H9 (cell line): Measurements from ENCODE around the gene SEC23A. TPM values are rescaled to one million over a fixed set of nuclear protein-coding genes. Genes with fewer than 3 reads are reported as not detected.

Experiments used
- DNase-seq: peaks from one replicate; pipeline ENCODE4 v3.0.0-alpha.2; 2017
- H2AFZ ChIP-seq: one replicate; pipeline ENCODE4 v1.6.1; 2013; ENCODE audit warnings: mild to moderate bottlenecking, low read length, control low read depth, moderate library complexity
- H2AK5ac ChIP-seq: 2 replicates; pipeline ENCODE4 v1.6.1; 2013; ENCODE audit warnings: low read length, control low read depth, mixed read lengths; ENCODE audit not compliant: insufficient read length
- H2BK120ac ChIP-seq: one replicate; pipeline ENCODE4 v1.6.1; 2013; ENCODE audit warnings: low read depth, mild to moderate bottlenecking, low read length, control low read depth, inconsistent platforms; ENCODE audit not compliant: poor library complexity, severe bottlenecking
- H2BK12ac ChIP-seq: 2 replicates; pipeline ENCODE4 v1.6.1; 2013; ENCODE audit warnings: low read length, control low read depth, mixed read lengths, low read depth; ENCODE audit not compliant: insufficient read length
- H2BK15ac ChIP-seq: 2 replicates; pipeline ENCODE4 v1.6.1; 2013; ENCODE audit warnings: low read depth, low read length, control low read depth
- H2BK20ac ChIP-seq: one replicate; pipeline ENCODE4 v1.6.1; 2013; ENCODE audit warnings: low read depth, mild to moderate bottlenecking, low read length, control low read depth, inconsistent platforms; ENCODE audit not compliant: poor library complexity, severe bottlenecking
- H2BK5ac ChIP-seq: 2 replicates; pipeline ENCODE4 v1.6.1; 2013; ENCODE audit warnings: low read length, control low read depth, mixed read lengths; ENCODE audit not compliant: insufficient read length
- H3K14ac ChIP-seq: 2 replicates; pipeline ENCODE4 v1.6.1; 2013; ENCODE audit warnings: low read length, control low read depth; ENCODE audit not compliant: insufficient read depth
- H3K18ac ChIP-seq: 2 replicates; pipeline ENCODE4 v1.6.1; 2013; ENCODE audit warnings: low read depth, mild to moderate bottlenecking, mixed read lengths, low read length, control low read depth; ENCODE audit not compliant: insufficient read length
- H3K23ac ChIP-seq: 2 replicates; pipeline ENCODE4 v1.6.1; 2013; ENCODE audit warnings: low read length, control low read depth, mixed read lengths, low read depth; ENCODE audit not compliant: insufficient read length
- H3K23me2 ChIP-seq: 2 replicates; pipeline ENCODE4 v1.6.1; 2013; ENCODE audit warnings: low read depth, mild to moderate bottlenecking, mixed read lengths, low read length, control low read depth; ENCODE audit not compliant: insufficient read length, poor library complexity, severe bottlenecking
- H3K27ac ChIP-seq: 2 replicates; pipeline ENCODE4 v1.5.1; 2013; ENCODE audit warnings: low read length, control low read depth, mixed read lengths, low read depth; ENCODE audit not compliant: insufficient read length
- H3K27me3 ChIP-seq: 2 replicates; pipeline ENCODE4 v1.6.1; 2013; ENCODE audit warnings: low read length, control low read depth, inconsistent platforms; ENCODE audit not compliant: insufficient read depth
- H3K4ac ChIP-seq: 2 replicates; pipeline ENCODE4 v1.6.1; 2013; ENCODE audit warnings: low read depth, mild to moderate bottlenecking, control low read depth, inconsistent platforms, low read length, moderate library complexity
- H3K4me1 ChIP-seq: 2 replicates; pipeline ENCODE4 v1.6.1; 2013; ENCODE audit warnings: low read length, control low read depth, inconsistent platforms; ENCODE audit not compliant: insufficient read depth
- H3K4me2 ChIP-seq: 2 replicates; pipeline ENCODE4 v1.6.1; 2013; ENCODE audit warnings: low read length, control low read depth, mixed read lengths; ENCODE audit not compliant: insufficient read length, insufficient read depth
- H3K56ac ChIP-seq: 2 replicates; pipeline ENCODE4 v1.6.1; 2013; ENCODE audit warnings: low read depth, mild to moderate bottlenecking, mixed read lengths, low read length, control low read depth; ENCODE audit not compliant: insufficient read length
- H3K79me1 ChIP-seq: 2 replicates; pipeline ENCODE4 v1.6.1; 2013; ENCODE audit warnings: low read depth, mild to moderate bottlenecking, moderate library complexity, low read length, control low read depth, inconsistent platforms; ENCODE audit not compliant: insufficient read depth, poor library complexity, severe bottlenecking
- H3K79me2 ChIP-seq: 2 replicates; pipeline ENCODE4 v1.6.1; 2013; ENCODE audit warnings: low read length, control low read depth, inconsistent platforms; ENCODE audit not compliant: insufficient read depth
- H3K9ac ChIP-seq: 2 replicates; pipeline ENCODE4 v1.6.1; 2013; ENCODE audit warnings: low read length, control low read depth, mixed read lengths; ENCODE audit not compliant: insufficient read length; ENCODE audit errors: extremely low read depth
- H3K9me3 ChIP-seq: one replicate; pipeline ENCODE4 v1.6.1; 2013; ENCODE audit warnings: low read depth, low read length, inconsistent platforms; ENCODE audit not compliant: control insufficient read depth
- H3T11ph ChIP-seq: one replicate; pipeline ENCODE4 v1.6.1; 2013; ENCODE audit warnings: mild to moderate bottlenecking, low read length, control low read depth, inconsistent platforms
- H4K20me1 ChIP-seq: one replicate; pipeline ENCODE4 v1.6.1; 2013; ENCODE audit not compliant: control insufficient read depth, insufficient read length, insufficient read depth
- H4K5ac ChIP-seq: 2 replicates; pipeline ENCODE4 v1.6.1; 2013; ENCODE audit warnings: low read depth, mild to moderate bottlenecking, mixed read lengths, low read length, control low read depth; ENCODE audit not compliant: insufficient read length
- H4K8ac ChIP-seq: replicated peaks from 2 replicates; pipeline ENCODE4 v1.6.1; 2013; ENCODE audit warnings: low read length, control low read depth, mixed read lengths, low read depth; ENCODE audit not compliant: insufficient read length
- H4K91ac ChIP-seq: 2 replicates; pipeline ENCODE4 v1.6.1; 2013; ENCODE audit warnings: low read depth, mild to moderate bottlenecking, moderate library complexity, mixed read lengths, low read length, control low read depth; ENCODE audit not compliant: insufficient read length
- H3K27ac Mint-ChIP-seq, 3 experiments: 2 replicates in 2 of 3; 3 replicates in 1 of 3; pipeline ENCODE4 v1.8.0; 2020 to 2021; ENCODE audit warnings: mixed read lengths in 3 of 3, mild to moderate bottlenecking in 1 of 3, moderate library complexity in 1 of 3
- H3K27me3 Mint-ChIP-seq: 2 replicates; pipeline ENCODE4 v1.8.0; 2021; ENCODE audit warnings: low read depth, mild to moderate bottlenecking, moderate library complexity, mixed read lengths
- H3K36me3 Mint-ChIP-seq, 3 experiments: 2 replicates in 2 of 3; 3 replicates in 1 of 3; pipeline ENCODE4 v1.8.0; 2020 to 2021; ENCODE audit warnings: low read depth in 3 of 3, mixed read lengths in 3 of 3; ENCODE audit not compliant: insufficient read depth in 1 of 3
- H3K4me1 Mint-ChIP-seq, 2 experiments: 2 replicates each; pipeline ENCODE4 v1.8.0; 2020; ENCODE audit warnings: mixed read lengths in 2 of 2
- H3K4me3 Mint-ChIP-seq, 2 experiments: 2 replicates in 1 of 2; 3 replicates in 1 of 2; pipeline ENCODE4 v1.8.0; 2020 to 2021; ENCODE audit warnings: mild to moderate bottlenecking in 2 of 2, mixed read lengths in 2 of 2, moderate library complexity in 1 of 2
- H3K9me3 Mint-ChIP-seq, 2 experiments: 2 replicates in 1 of 2; 3 replicates in 1 of 2; pipeline ENCODE4 v1.8.0; 2020; ENCODE audit warnings: mild to moderate bottlenecking in 2 of 2, mixed read lengths in 2 of 2, moderate library complexity in 1 of 2
- WGBS: extraction: QIAGEN DNeasy Blood & Tissue Kit; methylation state at CpG from one replicate; pipeline ENCODE4 v1.1.7; 2013; ENCODE audit warnings: missing lambda C conversion rate, low lambda C conversion rate, mixed read lengths; ENCODE audit not compliant: insufficient read length; ENCODE audit errors: extremely low coverage; 5-methylcytosine and 5-hydroxymethylcytosine counted together
- total RNA-seq: library from RNA; stranded (reverse); gene quantifications from 2 replicates; pipeline ENCODE4 v1.2.1, GENCODE V29; 2021
- TF ChIP-seq, protein P1 (sequence below): fragments of 200-600 bp; sonication (generic); conservative IDR thresholded peaks from 3 replicates; pipeline ENCODE4 v1.8.0; 2021; ENCODE audit warnings: antibody characterized with exemption, mild to moderate bottlenecking

The SEC23A gene
- total RNA-seq, 1 experiment from 2014 or later: 55.3 TPM

DNA sequence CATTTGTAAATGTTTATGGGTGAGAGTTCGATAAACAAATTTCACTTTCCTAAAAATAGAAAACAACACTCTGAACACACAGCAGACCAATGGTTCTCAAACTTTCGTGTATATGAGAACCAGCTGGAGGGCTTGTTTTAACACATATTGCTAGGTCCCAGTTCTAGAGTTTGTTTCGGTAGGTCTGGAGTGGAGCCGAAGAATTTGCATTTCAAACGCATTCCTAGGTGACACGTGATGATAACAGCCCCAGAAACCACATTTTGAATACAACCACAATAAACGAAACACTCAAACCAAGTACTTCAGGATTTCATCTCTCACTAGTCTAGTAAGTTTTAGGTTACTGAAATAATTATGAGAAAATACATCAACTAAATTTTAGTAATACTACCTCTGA is 17.1 kb downstream of the SEC23A start:
- Histone ChIP-seq H4K91ac (no peak overlapping the region), H3K23ac (no peak overlapping the region), H3K9ac (no peak overlapping the region), H3T11ph (no peak overlapping the region), H3K14ac (no peak overlapping the region), H2AFZ (no peak overlapping the region), H2BK20ac (no peak overlapping the region), H3K9me3 (no peaks in the 10 kb centered on the region), H2BK12ac (no peak overlapping the region), H2BK15ac (no peak overlapping the region), H4K5ac (no peak overlapping the region), H3K79me2 (no peaks in the 10 kb centered on the region), H4K8ac (no peak overlapping the region), H3K4me1 (no peaks in the 10 kb centered on the region), H3K18ac (no peak overlapping the region), H3K27ac (no peak overlapping the region), H2BK5ac (no peak overlapping the region), H3K4ac (no peak overlapping the region), H3K23me2 (no peaks in the 10 kb centered on the region), H4K20me1 (no peaks in the 10 kb centered on the region), H2AK5ac (no peak overlapping the region), H2BK120ac (no peak overlapping the region), H3K79me1 (no peaks in the 10 kb centered on the region), H3K4me2 (no peak overlapping the region), H3K56ac (no peak overlapping the region), H3K27me3 (no peaks in the 10 kb centered on the region)
- H3K36me3 Mint-ChIP-seq: peaks cover 36 to 79% (median 75%) of the 10 kb centered on the region in 3 experiments
- H3K4me1 Mint-ChIP-seq: no peaks in the 10 kb centered on the region
- no peak overlapping the region for H3K27ac Mint-ChIP-seq
- no peaks in the 10 kb centered on the region for H3K9me3 Mint-ChIP-seq
- DNase-seq: no peak
- H3K27me3 Mint-ChIP-seq: no peaks in the 10 kb centered on the region
- no peak overlapping the region for H3K4me3 Mint-ChIP-seq
- TF ChIP-seq, protein P1, sequence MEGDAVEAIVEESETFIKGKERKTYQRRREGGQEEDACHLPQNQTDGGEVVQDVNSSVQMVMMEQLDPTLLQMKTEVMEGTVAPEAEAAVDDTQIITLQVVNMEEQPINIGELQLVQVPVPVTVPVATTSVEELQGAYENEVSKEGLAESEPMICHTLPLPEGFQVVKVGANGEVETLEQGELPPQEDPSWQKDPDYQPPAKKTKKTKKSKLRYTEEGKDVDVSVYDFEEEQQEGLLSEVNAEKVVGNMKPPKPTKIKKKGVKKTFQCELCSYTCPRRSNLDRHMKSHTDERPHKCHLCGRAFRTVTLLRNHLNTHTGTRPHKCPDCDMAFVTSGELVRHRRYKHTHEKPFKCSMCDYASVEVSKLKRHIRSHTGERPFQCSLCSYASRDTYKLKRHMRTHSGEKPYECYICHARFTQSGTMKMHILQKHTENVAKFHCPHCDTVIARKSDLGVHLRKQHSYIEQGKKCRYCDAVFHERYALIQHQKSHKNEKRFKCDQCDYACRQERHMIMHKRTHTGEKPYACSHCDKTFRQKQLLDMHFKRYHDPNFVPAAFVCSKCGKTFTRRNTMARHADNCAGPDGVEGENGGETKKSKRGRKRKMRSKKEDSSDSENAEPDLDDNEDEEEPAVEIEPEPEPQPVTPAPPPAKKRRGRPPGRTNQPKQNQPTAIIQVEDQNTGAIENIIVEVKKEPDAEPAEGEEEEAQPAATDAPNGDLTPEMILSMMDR: no peak
- WGBS: no CpG with 5 or more reads among the region's 7 CpGs
